ENCODE results near the gene ADGRG4. TPM values are rescaled to one million over a fixed set of nuclear protein-coding genes. Genes with fewer than 3 reads are reported as not detected.

ADGRG4 gene
- total RNA-seq, 4 donors from 2014 or later, result under 0.01 TPM; not detected in 3

DNA sequence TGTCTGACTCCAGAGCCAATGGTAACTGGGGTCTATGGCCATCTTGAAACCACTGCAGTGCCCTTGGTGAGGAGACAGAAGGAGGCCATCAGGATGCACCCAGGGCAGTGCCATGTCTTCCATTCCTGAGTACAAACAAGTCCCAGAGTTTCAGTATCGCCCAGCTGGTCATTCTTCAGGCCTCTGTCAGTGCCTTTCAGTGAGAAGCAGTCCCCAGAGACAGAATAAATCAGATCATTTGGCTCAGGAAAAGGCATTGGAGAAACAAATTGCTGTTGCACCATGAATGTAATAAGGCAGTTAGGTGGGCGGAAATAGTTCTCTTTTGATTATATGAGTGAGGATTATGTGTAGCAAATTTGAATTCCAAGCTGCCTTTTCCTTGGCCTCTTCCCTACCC, 21.3 kb downstream of the ADGRG4 start:
- Histone ChIP-seq H3K36me3 (no peaks in the 10 kb centered on the region), H3K9me3 (no peaks in the 10 kb centered on the region), H3K4me3 (replicated peaks in 1 of 3) (no peak overlapping the region), H3K27ac (no peak overlapping the region), H3K4me1 (no peaks in the 10 kb centered on the region), H3K27me3 (no peaks in the 10 kb centered on the region)
- DNase-seq, result no peak
- intact Hi-C loops (cut with DNase I), result no loop called here
- WGBS, 2 donors, result 88 to 95% methylated on average over 1 to 2 of the region's 2 CpGs
- TF ChIP-seq, protein P1, sequence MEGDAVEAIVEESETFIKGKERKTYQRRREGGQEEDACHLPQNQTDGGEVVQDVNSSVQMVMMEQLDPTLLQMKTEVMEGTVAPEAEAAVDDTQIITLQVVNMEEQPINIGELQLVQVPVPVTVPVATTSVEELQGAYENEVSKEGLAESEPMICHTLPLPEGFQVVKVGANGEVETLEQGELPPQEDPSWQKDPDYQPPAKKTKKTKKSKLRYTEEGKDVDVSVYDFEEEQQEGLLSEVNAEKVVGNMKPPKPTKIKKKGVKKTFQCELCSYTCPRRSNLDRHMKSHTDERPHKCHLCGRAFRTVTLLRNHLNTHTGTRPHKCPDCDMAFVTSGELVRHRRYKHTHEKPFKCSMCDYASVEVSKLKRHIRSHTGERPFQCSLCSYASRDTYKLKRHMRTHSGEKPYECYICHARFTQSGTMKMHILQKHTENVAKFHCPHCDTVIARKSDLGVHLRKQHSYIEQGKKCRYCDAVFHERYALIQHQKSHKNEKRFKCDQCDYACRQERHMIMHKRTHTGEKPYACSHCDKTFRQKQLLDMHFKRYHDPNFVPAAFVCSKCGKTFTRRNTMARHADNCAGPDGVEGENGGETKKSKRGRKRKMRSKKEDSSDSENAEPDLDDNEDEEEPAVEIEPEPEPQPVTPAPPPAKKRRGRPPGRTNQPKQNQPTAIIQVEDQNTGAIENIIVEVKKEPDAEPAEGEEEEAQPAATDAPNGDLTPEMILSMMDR (IDR thresholded peaks at IDR 0.05), result no peak
- no peak for TF ChIP-seq POLR2A (IDR thresholded peaks at IDR 0.05)

DNA sequence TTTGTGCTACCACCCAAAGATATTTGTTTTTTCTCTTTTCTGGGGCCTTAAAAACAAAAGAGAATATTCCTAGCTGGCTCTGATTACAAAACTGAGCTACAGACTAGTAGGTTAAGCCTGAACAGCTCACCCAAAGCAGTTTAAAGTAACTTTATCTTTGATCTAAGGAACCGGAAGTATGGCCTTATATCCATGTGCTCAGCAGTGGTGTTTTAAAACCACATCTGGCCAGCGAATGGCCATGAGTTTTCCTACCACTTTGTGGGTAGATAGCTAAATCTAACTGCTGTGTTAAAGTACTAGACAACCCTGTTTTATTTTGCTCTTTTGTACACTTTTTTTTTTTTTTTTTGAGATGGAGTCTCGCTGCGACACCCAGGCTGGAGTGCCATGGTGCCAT, 24.6 kb downstream of the ADGRG4 start:
- intact Hi-C loops (cut with DNase I), result no loop called here
- H3K36me3 ChIP-seq, result no peaks in the 10 kb centered on the region
- TF ChIP-seq, protein P1 (IDR thresholded peaks at IDR 0.05), result no peak
- no peak for TF ChIP-seq POLR2A (IDR thresholded peaks at IDR 0.05)
- no peak overlapping the region for H3K4me3 ChIP-seq (replicated peaks in 1 of 3)
- no peaks in the 10 kb centered on the region for H3K27me3 ChIP-seq
- H3K4me1 ChIP-seq, result no peaks in the 10 kb centered on the region
- no peak overlapping the region for H3K27ac ChIP-seq
- H3K9me3 ChIP-seq, result no peaks in the 10 kb centered on the region
- DNase-seq, result no peak
- WGBS, 2 donors, result 78 to 86% methylated on average over 4 of the region's 4 CpGs

DNA sequence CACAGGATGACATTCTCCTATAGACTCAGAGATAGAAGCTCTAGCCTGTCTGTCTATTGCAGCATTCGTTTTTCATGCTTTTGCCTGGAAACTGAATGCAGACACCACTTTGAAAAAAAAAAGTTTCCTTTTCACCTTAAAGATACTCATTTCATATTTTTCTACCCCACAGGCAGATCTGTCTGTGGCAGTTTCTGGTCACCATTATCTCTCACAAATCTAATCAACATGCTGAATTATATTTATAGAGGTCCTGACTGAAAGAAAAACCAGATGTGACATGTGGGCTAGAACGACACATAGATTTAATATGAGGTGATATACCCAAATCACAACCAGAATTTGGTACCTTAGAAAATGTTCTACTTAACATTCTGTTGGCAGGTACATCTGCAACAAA, 28.2 kb downstream of the ADGRG4 start:
- Histone ChIP-seq H3K4me1 (no peaks in the 10 kb centered on the region), H3K4me3 (replicated peaks in 1 of 3) (no peak overlapping the region), H3K36me3 (no peaks in the 10 kb centered on the region), H3K9me3 (no peaks in the 10 kb centered on the region), H3K27ac (no peak overlapping the region), H3K27me3 (no peaks in the 10 kb centered on the region)
- TF ChIP-seq POLR2A (IDR thresholded peaks at IDR 0.05), result no peak
- TF ChIP-seq, protein P1 (IDR thresholded peaks at IDR 0.05), result no peak
- 78 to 87% methylated on average over 2 of the region's 2 CpGs for WGBS, 2 donors
- intact Hi-C loops (cut with DNase I), result no loop called here
- DNase-seq, result no peak

DNA sequence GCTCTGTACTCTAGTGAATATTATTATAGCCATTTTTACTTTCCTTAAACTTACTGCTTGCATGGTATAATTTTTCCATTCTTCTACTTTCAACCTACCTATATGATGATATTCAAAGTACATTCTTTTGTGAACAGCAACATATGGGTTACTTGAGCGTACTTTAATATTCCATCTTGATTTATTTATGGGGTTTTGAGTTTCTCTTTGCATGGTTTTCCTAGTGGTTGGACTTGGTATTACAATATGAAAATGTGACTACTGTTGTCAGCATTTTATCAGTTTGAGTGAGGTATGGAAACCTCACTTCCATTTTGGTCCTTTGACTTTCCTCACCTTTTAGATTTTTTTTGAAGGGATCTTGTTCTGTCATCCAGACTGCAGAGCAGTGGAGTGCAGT, 35.9 kb downstream of the ADGRG4 start:
- Histone ChIP-seq H3K27ac (no peak overlapping the region), H3K9me3 (no peaks in the 10 kb centered on the region), H3K4me3 (replicated peaks in 1 of 3) (no peak overlapping the region), H3K27me3 (no peaks in the 10 kb centered on the region), H3K4me1 (no peaks in the 10 kb centered on the region), H3K36me3 (no peaks in the 10 kb centered on the region)
- DNase-seq, result no peak
- WGBS, 2 donors, result 86 to 100% methylated on average over 1 of the region's 1 CpG
- TF ChIP-seq POLR2A (IDR thresholded peaks at IDR 0.05), result no peak
- TF ChIP-seq, protein P1 (IDR thresholded peaks at IDR 0.05), result no peak
- intact Hi-C loops (cut with DNase I), result no loop called here

DNA sequence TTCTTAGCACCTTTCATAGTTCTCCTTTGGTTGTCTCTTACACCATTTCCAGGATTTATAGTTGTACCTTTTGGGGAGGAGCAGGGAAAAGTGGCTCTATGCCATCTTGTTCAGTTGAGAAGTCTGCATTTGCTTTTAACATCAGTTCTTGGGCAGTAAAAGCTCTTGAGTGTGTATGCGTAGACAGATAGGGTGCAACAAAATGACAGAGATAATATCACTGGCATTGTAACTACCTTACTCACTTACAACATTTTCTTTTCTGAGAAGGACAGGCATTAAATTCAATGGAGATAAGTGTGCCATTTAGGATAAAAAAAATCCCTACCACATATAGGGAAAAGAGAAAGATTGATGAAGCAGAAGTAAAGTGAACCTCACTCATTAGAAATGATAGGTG, 38.9 kb downstream of the ADGRG4 start:
- Histone ChIP-seq H3K27me3 (no peaks in the 10 kb centered on the region), H3K4me1 (no peaks in the 10 kb centered on the region), H3K9me3 (no peaks in the 10 kb centered on the region), H3K4me3 (replicated peaks in 1 of 3) (no peak overlapping the region), H3K27ac (no peak overlapping the region), H3K36me3 (no peaks in the 10 kb centered on the region)
- WGBS, 2 donors, result 78 to 100% methylated on average over 1 of the region's 1 CpG
- TF ChIP-seq, protein P1 (IDR thresholded peaks at IDR 0.05), result no peak
- intact Hi-C loops (cut with DNase I), result no loop called here
- DNase-seq, result no peak
